Brain pericyte (primary cell): Measurements from ENCODE around the gene GDF15.
"Not testable (repeated sequence)": the region's sequence is repeated elsewhere in the genome, so short reads cannot be mapped to it uniquely, and the experiment has no call there.

Experiments
- DNase-seq: peaks from one replicate; pipeline ENCODE4 v3.0.0-alpha.2; 2012; ENCODE audit warnings: low read depth, low spot score

GDF15 gene, protein sequence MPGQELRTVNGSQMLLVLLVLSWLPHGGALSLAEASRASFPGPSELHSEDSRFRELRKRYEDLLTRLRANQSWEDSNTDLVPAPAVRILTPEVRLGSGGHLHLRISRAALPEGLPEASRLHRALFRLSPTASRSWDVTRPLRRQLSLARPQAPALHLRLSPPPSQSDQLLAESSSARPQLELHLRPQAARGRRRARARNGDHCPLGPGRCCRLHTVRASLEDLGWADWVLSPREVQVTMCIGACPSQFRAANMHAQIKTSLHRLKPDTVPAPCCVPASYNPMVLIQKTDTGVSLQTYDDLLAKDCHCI

DNA sequence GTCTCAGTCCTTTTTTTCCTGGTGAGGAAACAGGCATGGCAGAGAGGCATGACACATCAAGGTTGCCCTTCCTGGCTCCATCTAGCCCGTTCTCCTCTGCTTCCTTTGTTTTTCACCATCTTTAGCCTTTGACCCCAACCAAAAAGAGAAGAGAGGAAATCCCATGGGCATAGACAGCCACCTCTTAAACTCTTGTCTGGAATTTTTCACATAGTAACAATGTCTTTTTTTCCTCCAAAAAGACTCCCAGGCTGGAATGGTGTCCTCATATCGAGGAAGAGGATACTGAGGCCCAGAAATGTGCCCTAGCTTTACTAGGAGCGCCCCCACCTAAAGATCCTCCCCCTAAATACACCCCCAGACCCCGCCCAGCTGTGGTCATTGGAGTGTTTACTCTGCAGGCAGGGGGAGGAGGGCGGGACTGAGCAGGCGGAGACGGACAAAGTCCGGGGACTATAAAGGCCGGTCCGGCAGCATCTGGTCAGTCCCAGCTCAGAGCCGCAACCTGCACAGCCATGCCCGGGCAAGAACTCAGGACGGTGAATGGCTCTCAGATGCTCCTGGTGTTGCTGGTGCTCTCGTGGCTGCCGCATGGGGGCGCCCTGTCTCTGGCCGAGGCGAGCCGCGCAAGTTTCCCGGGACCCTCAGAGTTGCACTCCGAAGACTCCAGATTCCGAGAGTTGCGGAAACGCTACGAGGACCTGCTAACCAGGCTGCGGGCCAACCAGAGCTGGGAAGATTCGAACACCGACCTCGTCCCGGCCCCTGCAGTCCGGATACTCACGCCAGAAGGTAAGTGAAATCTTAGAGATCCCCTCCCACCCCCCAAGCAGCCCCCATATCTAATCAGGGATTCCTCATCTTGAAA lies at the start of gene GDF15:
TSS of gene GDF15 (plus strand) at position 484 of the 868 bp plus-strand sequence. CDS start at position 516, 32 bp downstream.
- DNase-seq, result no peak

DNA sequence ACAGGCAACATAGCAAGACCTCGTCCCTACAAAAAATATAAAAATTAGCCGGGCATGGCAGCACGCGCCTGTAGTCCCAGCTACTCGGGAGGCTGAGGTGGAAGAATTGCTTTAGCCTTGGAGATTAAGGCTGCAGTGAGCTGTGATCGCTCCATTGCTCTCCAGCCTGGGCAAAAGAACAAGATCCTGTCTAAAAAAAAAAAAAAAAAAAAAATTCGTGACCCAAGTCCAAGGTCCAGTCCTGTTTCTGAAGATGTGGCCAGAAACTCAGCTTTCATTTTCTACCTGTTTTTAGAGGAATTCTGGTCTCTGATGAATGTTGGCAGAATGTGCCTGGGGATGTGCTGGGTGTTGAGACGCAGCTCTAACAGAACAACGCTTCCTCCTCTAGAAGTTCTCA lies 47.4 kb upstream of the GDF15 start:
- no peak for DNase-seq

DNA sequence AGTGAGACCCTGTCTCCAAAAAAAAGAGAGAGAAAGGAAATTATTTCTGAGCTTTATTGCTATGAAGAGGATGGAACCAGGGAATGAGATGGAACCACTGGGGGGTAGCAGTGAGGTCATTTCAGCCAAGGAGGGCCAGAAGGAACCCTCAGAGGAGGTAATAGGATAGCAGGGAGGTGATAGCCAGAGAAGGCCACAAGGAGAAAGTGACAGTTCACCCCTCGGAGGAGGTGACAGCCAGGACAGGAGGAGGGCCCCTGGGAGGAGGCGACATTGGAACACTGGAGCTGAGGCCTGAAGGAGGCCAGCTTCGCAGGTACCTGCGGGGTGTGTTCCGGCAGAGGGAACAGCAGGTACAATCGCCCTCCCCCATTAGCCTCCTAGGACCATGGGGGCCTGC lies 46.2 kb upstream of the GDF15 start:
- no peak for DNase-seq

DNA sequence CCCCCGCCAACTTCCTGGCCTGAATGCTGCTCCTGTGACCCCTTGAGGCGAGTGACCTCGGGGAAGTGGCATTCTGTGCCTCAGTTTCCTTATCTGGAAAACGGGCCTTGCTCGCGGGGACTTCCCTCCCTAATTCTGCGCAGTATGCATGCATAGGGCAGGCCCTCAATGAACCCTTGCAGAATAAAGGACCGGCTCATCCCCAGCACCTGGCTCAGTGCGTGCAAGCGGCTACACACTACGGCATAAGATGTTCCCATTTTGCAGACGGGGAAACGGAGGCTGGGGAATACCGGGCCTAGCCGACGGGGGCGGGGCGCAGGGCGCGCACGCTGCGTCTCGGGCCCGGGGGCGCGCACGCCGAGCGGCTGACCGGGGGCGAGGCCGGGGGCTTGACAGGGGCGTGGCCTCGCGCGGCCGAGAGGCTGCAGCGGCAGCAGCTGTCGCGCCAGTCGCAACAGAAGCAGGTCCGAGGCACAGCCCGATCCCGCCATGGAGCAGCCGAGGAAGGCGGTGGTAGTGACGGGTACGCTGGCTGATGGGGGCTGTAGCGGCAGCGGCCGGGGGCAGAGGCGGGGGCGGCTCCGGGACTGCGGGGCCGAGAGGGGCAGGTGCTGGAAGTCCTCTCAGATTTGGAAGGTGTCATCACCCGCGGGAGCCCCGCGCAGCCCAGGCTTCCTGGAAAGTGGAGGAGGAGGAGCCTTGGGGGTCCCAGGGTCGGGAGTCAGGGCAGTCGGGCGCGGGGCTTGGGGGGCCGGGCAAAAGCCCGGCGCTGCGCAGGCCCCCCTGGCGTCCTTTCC lies 45.6 kb upstream of the GDF15 start, which contains the start of gene PGPEP1:
TSS of gene PGPEP1 (plus strand) at position 409 of the 800 bp plus-strand sequence. CDS start at position 493, 84 bp downstream.
- DNase-seq, result no peak

DNA sequence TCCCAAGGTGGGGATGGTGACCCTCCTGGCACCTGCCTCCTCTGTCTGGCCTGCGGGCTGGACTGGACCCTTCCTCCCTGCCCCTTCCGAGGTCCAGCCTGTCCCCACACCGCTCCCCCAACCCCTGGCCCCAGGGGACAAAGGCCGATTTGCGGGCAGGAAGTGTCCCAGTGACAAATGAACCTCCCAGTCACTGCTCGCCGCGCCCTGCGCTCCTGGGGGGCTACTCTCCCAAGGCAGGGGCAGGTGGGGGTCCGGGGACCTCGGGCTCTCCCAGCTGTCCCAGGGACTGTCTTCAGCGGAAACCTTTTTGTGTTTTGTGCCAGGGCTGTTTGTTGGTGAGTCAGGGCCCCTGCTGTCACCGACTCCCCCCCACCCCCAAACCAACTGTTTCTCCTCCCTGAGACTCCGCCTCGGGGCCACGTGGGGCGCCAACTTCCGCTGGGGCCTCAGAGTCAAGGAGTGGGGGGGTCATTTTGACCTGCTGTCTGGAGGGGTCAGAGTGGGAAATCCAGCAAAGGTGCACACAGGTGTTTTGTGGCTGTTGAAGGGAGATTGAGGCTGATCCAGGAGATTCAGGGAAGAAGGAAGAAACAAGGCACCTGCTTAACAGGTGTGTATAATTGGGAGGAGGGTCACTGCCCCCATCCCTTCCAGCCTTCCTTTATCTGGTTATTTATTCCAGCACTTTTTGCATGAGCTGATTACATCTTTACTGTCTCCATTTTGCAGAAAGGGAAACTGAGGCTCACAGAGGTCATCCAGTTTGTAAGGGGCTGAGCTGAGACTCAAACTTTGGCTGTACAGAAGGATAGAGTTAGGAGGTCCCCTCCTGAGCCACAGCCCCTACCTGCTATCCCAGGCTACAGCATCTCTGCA lies 44.7 kb upstream of the GDF15 start:
- DNase-seq, result no peak

DNA sequence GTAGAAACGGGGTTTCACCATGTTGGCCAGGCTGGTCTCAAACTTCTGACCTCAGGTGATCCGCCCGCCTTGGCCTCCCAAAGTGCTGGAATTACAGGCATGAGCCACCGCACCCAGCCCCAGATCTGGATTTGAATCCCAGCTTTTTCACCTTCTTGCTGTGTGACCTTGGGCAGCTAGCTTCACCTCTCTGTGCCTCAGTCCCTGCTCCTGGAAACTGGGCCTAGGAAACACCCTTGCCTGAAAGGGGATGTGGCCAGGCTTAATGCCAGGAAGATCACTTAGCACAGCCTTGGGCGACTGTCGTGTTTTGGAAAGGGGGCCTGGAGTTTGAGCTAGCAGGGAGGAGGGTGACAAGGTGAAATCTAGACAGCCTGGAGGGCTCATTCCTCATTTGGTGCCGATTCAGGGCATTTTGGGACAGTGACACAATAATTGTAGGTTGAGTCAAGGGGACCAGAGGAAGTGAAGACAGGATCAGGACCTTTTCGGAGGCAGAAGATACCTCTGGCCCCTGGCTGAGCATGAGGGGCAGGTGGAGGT lies 43.8 kb upstream of the GDF15 start:
- DNase-seq, result no peak

DNA sequence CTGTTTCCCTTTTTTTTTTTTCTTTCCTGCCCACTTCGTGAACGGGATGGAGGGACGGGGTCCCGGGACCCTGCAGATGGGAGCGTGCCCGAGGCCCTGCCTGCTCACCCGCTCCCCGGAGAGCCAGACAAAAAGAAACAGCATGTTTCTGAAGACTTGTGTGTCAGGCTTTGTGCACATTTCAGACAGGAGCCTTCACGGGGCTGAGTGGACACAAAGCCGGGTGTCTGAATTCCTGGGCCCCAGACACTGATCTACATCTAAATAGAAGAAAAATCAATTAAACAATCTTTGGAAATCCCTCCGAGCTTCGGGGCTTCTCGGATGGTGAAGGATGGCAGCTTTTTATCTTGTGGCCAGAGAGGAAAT lies 41.4 kb upstream of the GDF15 start:
- DNase-seq, result no peak

DNA sequence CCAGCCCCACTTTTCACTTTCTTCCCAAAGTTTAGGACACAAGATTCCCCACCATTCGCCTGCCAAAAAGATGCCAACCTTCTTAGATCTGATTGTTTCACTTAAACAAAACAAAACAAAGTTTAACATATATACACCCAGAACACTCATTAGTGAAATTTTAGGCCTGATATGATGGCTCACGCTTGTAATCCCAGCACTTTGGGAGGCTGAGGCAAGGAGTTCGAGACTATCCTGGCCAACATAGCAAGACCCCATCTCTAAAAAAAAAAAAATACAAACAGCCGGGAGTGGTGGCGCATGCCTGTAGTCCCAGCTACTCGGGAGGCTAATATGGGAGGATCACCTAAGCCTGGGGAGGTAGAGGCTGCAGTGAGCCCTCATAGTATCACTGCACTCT lies 40.7 kb upstream of the GDF15 start:
- DNase-seq, result no peak

DNA sequence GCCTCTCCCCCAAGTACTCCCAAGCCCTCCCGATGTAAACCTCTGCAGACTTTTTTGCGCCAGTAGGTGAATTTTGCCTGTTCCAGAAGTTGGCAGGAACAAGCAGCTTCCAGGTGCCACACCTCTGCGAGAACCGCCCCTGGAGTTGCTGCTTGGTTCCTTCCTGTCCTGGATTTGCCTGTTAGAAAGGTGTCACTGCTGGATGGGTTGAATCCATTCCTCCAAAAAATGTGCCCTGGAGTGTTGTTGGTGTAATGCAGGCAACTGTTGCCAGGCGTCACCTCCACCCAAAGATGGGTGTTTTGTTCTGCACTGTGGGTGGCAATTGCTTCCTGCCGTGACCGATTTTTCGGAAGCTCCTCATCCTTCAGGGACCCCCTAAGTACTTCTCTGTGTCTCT lies 39.9 kb upstream of the GDF15 start:
- no peak for DNase-seq

DNA sequence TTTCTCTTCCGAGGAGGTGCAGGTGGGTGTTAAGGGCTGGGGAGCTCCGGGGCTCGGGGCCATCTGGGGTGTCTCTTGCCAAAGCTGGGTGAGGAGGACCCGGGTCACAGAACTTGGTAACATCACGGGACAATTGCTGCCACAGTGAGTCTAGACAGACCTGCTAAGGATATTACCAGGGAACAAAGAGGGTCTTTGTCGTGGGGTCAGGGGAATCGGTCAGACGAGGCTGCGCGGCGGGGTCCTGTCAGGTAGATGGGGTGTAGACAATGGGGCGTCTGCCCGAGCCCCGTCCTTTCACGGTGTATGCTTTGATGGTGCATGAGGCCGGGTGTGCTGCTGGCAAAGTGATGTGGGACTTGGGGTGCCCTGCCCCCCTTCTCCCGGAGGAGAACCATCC lies 37.8 kb upstream of the GDF15 start:
- DNase-seq, result no peak

DNA sequence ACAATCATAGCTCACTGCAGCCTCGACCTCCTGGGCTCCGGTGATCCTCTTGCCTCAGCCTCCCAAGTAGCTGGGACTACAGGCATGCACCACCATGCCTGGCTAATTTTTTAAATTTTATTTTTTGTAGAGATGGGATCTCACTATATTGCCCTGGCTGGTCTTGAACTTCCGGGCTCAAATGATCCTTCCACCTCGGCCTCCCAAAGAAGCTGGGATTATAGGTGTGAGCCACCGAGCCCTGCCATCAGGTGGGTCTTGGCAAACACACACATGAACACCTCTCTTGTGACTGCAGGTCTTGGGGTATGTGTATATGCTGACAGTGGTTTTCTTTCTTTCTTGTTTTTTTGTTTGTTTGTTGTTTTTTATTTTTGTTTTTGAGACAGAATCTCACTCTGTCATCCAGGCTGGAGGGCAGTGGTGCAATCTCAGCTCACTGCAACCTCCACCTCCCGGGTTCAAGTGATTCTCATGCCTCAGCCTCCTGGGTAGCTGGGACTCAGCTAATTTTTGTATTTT lies 37.1 kb upstream of the GDF15 start:
- DNase-seq, result not testable (repeated sequence)

DNA sequence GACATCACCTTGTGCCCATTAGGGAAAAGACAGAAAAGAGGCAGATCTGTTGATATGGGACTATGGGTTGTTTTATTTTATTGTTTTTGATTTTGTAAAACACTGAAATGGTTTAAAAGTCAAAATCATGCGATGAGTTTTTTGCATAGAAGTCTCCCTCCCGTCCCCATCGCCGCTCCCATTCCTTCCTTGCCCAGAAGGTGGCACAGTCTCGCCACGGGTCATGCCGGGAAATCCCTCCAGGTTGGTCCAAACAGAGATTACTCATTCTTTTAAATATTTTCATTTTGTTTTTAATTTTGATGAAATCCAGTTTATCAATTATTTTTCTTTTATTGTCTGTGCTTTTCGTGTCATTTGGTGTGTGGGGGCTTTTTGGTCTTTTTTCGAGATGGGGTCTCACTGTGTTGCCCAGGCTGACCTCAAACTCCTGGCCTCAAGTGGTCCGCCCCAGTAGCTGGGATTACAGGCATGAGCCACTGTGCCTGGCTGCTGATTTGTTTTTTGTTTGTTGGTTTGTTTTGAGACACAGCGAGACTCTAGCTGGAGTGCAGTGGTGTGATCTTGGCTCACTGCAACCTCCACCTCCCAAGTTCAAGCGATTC lies 36.3 kb upstream of the GDF15 start:
- DNase-seq, result no peak

DNA sequence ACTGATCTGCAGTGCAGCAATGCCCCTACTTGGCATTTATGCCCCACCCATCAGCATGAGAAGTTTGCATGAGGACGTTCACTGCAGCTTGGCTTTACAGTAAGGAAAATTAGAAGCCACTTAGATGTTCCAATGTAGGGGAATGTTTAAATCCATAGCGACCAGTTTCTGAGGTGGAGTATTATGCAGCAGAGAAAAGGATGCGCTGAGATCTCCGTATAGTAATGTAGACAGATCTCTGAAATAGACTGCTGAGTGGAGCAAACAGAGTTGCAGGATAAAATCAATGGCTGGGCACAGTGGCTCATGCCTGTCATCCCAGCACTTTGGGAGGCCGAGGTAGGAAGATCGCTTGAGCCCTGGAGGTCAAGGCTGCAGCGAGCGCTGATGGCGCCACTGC lies 35.5 kb upstream of the GDF15 start:
- no peak for DNase-seq

DNA sequence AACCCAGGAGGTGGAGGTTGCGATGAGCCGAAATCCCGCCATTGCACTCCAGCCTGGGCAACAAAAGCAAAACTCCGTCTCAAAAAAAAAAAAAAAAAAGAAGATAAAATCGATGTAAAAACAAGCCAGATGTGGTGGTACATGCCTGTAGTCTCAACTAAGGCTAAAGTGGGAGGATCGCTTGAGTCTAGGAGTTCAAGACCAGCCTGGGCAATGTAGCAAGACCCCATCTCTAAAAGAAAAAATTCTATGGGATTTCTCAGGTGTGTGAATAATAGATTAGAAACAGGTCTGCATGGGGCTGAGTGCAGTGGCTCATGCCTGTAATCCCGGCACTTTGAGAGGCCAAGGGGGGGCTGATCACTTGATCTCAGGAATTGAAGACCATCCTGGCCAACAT lies 34.4 kb upstream of the GDF15 start:
- no peak for DNase-seq

DNA sequence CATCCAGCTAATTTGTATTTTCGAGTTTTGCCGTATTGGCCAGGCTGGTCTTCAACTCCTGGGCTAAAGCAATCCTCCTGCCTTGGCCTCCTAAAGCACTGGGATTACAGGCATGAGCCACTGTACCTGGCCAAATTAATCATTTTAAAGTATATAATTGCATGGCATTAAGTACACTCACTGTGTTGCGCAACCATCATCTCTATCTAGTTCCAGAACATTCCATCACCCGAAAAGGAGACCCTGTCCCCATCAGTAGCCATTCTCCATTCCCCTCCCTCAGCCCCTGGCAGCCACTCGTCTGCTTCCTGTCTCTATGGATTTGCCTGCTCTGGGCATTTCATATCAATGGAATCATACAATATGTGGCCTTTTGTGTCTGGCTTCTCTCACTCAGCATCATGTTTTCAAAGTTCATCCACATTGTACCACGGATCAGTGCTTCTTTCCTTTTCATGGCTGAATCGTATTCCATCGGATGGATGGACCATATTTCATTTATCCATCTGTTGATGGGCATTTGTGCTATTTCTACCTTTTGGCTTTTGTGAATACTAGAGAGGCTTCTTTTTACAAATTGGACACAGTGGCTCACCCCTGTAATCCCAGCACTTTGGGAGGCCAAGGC lies 32.5 kb upstream of the GDF15 start:
- DNase-seq, result no peak

DNA sequence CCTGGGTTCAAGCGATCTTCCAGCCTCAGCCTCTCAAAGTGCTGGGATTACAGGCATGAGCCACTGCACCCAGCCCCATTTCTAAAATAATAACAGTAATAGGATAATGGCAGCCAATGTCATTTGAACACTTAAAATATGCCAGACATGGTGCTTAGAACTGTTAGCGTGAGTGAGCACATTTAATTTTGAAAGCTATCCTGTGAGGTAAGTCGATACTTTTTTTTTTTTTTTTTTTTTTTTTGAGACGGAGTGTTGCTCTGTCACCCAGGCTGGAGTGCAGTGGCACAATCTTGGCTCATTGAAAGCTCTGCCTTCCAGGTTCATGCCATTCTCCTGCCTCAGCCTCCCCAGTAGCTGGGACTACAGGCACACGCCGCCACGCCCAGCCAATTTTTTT lies 31.2 kb upstream of the GDF15 start:
- not testable (repeated sequence) for DNase-seq

DNA sequence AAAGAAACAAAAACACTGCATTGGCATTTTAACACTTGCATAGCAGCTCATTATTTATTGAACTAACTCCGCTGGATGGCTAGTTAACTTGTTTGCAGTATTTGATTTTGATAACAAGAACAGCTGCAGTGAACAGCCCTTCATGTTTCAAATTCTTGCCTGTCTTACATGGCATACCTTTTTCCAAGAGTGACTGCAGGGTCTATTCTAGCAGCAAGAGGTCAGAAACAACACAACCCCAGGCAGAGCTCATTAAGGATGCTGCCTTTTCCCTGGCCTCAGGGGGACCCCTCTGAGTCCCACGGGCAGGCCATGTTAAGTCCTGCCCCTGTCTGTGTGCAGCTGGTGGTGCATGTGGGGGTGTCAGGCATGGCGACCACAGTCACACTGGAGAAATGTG lies 28.9 kb upstream of the GDF15 start:
- no peak for DNase-seq

DNA sequence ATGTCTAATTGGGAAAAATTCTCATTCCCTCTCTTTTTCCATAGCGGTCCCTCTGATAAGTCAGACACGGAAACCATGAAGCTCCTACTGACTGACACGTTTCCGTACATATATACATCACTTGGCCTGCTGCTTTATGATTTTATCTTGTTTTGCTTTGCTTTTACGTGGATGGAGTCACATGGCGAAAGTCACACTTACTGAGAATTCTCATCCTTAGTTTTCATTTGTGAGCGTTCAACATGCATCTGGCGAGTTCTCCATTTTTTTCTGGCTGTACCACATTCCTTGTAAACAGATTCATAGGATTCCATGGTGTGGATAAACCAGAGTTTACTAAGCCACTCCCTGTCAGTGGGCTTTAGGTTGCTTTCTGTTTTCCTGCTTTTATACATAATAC lies 24.3 kb upstream of the GDF15 start:
- no peak for DNase-seq

DNA sequence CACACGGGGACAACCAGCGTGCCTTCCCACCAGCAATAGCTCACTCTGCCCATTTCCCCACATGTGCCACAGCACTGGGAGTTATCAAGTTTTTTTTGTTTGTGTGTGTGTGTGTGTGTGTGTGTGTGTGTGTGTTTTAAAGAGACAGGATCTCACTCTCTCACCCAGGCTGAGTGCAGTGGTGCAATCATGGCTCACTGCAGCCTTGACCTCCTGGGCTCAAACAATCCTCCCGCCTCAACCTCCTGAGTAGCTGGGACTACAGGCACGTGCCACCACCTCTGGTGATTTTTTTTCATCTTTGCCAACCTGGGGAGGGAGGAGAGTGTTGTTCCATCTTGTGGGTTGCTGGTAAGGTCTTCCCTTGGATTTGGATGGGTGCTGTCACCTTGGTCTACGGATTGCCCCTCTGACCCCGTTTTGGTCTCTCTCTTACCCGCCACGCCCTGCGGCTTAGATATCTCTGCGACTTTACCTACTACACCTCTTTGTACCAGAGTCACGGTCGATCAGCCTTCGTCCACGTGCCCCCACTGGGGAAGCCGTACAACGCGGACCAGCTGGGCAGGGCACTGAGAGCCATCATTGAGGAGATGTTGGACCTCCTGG lies 22.9 kb upstream of the GDF15 start:
- no peak for DNase-seq
